T1000 (cell line): ENCODE measurements around the gene DENND2A.
"Not testable (repeated sequence)": the region's sequence is repeated elsewhere in the genome, so short reads cannot be mapped to it uniquely, and the experiment has no call there.

Source experiments
- DNase-seq: peaks from one replicate; lab custom pipeline; 2025; ENCODE audit warnings: mixed read lengths; lab: John Stamatoyannopoulos, UW

DENND2A gene

DNA sequence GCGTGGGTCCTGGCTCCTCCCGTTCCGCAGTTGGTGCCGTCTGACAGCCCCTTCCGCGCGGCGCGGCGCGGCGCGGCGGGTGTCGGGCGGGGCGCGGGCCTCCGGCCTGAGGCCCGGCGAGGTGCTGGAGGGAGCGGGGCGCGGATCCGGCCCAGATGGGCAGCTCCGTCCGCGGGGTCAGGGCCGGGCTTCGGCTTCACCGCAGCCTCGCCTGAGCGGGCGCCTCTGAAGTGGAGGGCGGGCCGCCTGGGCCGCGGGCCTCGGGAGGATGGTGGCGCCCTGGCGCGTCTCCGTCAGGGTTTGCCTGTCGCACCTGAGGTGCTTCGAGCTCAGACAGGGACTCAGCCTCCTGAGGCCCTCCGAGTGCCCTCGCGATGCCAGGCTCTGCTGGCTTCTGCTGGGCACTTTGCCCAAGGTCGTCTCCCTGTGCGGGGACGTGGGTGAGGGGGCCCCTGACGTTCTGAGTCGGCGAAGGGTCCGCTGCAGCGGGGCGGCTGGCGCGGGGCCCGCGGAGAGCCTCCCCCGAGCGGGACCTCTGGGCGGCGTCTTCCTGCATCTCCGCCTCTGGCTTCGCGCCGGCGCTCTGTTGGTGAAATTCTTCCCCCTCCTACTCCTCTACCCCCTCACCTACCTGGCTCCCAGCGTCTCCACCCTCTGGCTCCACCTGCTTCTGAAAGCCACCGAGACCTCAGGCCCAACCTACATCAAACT is 32.6 kb upstream of the DENND2A start:
- DNase-seq: no peak

DNA sequence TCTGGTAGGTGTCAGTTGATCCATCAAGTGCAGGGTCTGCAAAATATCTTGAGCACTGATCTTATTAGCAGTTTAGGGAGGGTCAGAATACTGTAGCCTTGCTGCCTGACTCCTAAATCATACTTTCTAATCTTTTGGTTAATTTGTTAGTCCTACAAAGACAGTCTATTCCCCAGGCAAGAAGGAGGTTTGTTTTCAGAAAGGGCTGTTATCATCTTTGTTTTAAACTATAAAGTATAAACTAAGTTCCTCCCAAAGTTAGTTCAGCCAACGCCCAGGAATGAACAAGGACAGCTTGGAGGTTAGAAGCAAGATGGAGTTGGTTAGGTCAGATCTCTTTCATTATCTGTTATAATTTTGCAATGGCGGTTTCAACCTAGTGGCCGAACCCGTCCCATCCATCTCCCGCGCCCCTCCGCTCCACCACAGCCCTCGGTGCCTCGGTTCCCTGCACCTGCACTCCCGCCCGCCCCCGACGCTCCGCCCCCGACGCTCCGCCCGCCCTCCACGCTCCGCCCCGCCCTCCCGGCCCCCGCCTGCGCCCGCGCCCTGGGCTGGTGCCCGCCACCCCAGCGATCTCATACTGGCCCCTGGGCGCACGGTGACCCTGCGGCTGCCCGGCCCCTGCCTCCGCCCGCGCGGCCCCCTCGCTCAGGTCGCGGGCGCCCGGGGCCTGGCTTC is 31.9 kb upstream of the DENND2A start, which contains the start of gene ADCK2:
Gene ADCK2, plus strand, starts transcription at position 564 of the 681 bp plus-strand sequence. CDS start 386 bp downstream, outside the sequence.
- DNase-seq: peak; percentile 19

- DNase-seq: no peak
These were observed 31.4 kb upstream of the DENND2A start for GRCh38 chr7:140671966-140672365.

GRCh38 chr7:140670343-140670935 is 29.8 kb upstream of the DENND2A start:
- no peak for DNase-seq

DNA sequence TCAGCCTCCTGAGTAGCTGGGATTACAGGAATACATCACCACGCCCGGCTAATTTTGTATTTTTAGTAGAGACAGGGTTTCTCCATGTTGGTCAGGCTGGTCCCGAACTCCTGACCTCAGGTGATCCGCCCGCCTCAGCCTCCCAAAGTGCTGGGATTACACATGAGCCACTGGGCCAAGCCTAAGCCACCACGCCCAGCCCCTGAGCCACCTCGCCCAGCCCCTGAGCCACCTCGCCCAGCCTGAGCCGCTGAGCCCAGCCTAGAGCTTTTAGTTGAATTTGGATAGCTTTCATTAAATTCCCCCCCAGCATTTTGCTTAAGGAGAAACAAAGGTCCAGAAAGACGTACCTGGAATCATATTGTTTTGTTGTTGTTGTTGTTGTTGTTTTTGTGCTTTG is 29.2 kb upstream of the DENND2A start:
- not testable (repeated sequence) for DNase-seq

- DNase-seq: no peak
These were observed 28.7 kb upstream of the DENND2A start for GRCh38 chr7:140669352-140669751.

DNA sequence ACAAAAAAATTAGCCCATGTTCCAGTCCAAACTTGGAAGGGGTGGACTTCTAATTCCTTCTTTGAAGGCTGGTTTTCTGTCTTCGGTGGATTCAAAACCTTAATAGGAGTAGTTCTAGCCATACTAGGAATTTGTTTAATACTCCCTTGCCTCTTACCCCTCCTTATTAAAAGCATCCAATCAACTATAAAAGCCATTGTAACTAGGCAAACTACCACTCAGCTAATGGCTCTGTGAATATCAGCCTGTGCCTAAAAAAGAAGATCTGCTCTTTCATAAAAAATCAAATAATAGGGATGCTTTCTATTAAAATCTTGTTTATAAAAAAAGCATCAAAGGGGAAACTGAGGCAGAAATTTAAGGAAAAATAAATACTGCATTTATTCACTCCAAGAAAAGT is 28.0 kb upstream of the DENND2A start:
- no peak for DNase-seq

DNA sequence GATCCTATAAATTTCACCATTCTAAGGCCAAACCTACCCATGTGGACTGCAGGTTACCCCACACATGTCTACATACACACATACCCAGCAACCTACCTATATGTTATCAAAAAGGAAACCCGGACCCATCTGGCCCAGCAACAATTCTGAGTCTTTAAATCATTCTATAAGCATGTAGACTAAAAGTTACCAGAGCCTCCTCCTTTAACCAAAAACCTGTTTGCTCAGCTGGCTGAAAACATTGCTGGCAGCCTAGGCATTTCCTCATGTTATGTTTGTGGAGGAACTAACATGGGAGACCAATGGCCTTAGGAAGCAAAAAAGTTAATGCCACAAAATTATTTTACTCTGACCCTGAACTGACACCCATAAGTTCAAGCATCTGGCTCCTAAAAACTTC is 26.9 kb upstream of the DENND2A start:
- no peak for DNase-seq

- DNase-seq: not testable (repeated sequence)
These were observed 22.3 kb upstream of the DENND2A start for GRCh38 chr7:140662938-140663337.

DNA sequence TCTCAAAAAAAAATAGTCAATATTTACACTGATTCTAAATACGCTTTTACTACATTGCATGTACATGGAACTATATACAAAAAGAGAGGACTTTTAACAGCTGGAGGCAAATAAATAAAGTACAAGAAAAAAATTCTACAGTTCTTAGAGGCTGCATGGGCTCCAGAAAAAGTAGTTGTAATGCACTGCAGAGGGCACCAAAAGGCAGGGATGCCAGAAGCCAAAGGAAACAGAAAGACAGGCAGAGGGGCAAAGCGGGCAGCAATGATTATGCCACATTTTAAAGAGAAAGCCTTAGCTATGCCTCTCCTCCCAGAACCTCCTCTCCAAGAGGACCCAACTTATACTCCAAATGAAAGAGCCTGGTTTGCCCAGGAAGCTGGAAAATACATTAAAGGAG is 20.5 kb upstream of the DENND2A start:
- DNase-seq: no peak

DNA sequence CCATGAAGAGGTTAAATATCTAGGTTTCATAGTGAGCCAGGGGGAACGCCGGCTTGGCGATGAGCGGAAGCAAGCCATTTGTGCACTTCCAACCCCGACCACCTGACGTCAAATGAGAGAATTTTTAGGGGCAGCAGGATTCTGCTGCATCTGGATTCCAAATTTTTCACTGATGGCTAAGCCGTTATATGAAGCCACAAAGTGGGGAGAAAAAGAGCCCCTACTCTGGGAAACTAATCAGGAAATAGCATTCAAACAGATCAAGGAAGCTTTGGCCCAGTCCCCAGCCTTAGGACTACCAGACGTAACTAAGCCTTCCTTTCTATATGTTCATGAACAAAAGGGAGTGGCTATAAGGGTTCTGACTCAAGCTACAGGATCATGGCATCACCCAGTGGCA is 19.2 kb upstream of the DENND2A start:
- no peak for DNase-seq

DNA sequence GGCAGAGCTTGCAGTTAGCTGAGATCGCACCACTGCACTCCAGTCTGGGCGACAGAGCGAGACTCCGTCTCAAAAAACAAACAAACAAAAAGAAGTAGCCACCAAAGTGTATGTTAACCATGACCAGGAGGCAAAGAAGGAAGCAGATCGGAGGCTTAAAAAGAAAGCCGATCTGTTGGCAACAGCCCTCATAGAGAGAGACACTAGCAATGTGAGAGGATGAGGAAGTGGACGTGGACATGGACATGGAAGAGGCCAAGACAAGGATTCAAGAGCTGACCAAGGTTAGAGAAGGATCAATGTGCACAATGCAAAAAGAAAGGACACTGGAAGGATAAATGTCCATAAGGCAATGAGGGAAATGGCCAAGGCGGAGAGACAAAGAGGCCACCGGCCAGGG is 17.3 kb upstream of the DENND2A start:
- DNase-seq: no peak

DNA sequence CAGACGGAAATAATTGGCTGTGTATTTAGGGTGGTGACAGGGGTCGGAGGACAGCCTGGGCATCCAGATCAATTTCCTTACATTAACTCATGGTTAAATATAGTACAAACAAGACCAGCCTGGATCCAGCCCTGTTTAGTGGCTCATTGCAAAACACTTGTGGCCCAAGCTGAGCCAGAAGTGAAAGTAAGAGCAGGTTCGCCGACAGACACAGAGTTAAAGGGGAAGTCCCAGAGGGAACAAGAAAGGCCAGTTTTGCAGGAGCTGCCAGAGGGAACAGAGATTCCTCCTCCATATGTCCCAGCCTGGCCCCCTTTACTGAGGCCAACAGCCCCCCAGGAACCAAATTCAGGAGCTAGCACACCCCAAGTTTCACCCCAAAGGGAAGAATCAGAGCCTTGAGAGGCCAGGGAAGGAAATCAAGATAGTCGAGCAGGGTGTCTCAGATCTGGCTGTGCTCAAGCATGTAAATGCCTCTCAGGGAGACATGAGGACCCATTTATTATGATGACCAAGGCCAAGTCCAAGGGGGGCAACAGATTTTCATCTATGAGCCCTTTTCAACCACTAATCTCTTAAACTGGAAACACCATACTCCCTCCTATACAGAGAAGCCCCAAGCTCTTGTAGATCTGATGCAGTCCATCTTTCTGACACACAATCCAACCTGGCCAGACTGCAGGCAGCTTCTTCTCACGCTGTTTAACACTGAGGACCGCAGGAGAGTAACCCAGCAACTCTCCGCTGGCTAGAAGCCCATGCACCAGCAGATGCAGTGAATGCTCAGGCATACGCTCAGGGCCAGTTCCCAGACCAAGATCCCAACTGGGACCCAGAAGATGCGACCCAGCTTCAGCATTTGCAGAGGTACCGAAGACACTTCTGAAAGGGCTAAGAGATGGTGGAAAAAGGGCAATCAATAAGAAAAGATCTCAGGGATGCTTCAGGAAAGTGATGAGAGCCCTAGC is 16.2 kb upstream of the DENND2A start:
- no peak for DNase-seq

DNA sequence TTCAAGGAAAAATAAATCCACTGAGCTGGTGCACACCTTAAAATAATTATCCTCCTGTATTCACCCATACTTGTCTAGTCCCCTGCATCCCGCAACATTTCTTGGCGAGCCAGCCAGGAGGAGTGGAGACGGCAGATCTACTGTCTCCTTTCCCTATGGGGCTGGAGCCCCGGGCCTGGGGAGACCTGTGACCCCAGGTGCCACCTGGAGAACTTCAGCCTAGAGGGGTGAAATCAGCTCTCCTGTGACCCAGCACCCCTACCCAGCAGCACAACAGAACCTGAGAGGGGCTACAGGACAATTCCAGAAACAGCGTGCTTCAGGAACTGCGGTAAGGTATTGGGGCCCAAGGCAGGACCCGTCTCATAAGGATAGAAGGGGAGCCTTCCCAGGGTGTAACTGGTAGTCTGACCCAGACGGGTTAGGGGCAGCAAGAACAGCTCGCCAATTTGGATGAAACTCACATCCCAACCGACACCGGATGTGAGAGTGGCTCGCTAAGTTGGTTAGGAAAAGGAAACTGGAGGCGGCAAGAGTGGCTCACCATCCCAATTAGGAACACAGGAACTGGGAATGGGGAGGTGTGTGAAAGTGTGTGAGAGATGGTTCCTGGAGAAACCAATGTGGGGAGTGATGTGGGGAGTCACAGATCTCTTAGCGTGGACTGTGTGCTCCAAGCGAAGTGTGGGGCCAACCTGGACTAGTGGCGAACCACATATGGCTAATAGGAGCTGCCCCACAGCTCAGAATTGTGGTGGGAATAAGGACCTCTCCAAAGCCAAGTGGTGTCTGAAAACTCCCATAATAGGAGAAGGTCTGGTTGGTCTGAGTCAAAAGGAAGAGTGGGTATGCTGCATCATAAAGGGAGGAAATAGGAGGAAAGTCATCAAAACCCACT is 15.1 kb upstream of the DENND2A start:
- DNase-seq: no peak

GRCh38 chr7:140654661-140655060 is 14.0 kb upstream of the DENND2A start:
- no peak for DNase-seq

- DNase-seq: no peak
These were observed 13.4 kb upstream of the DENND2A start for GRCh38 chr7:140654109-140654387.

GRCh38 chr7:140653319-140654108 is 12.9 kb upstream of the DENND2A start:
- peak; percentile 15 for DNase-seq

DNA sequence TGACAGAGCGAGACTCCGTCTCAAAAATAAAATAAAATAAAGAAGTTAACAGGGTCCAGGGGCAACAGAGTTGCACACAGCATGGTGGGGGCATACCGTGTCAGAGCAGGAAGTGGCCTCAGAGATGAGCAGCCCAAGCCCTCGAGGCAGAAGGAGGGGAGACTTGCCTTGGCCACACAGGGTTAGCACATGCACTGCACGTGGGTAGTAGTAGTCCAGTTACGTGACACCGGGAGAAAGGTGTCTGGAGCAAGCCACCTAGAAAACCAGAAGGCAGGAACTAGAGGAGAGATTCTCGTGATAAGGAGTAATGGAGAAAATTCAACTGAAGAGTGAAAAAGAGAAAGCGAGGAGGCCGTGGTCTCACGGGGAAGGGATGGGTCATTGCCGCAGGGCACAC is 9.8 kb upstream of the DENND2A start:
- DNase-seq: no peak

- DNase-seq: no peak
These were observed 9.1 kb upstream of the DENND2A start for GRCh38 chr7:140649556-140650205.
